HEK293 (cell line): ENCODE results near the gene RTTN.

ENCODE experiments used
- CTCF ChIP-seq: fragments of 450-650 bp; formaldehyde crosslinking; IDR thresholded peaks from 2 replicates; pipeline ENCODE4 v1.5.1; 2016; ENCODE audit warnings: missing biosample characterization, missing genetic modification characterization
- GLI2 ChIP-seq: fragments of 450-650 bp; formaldehyde crosslinking; IDR thresholded peaks from 2 replicates; pipeline ENCODE4; 2017; ENCODE audit warnings: missing biosample characterization, missing genetic modification characterization, low read depth, borderline replicate concordance
- GLIS1 ChIP-seq: fragments of 450-650 bp; formaldehyde crosslinking; IDR thresholded peaks from 2 replicates; pipeline ENCODE4 v1.5.1; 2016; ENCODE audit warnings: missing biosample characterization, missing genetic modification characterization
- SP3 ChIP-seq: fragments of 450-650 bp; formaldehyde crosslinking; IDR thresholded peaks from 2 replicates; pipeline ENCODE4 v1.5.1; 2016; ENCODE audit warnings: missing biosample characterization, missing genetic modification characterization
- ZBTB44 ChIP-seq: fragments of 450-650 bp; IDR thresholded peaks from 2 replicates; pipeline ENCODE4 v1.5.1; 2018; ENCODE audit warnings: missing biosample characterization, mild to moderate bottlenecking, missing genetic modification characterization
- ZNF121 ChIP-seq: fragments of 450-650 bp; formaldehyde crosslinking; IDR thresholded peaks from 2 replicates; pipeline ENCODE4 v1.5.1; 2016; ENCODE audit warnings: missing biosample characterization, missing genetic modification characterization
- ZNF148 ChIP-seq: fragments of 450-650 bp; formaldehyde crosslinking; IDR thresholded peaks from 2 replicates; pipeline ENCODE4 v1.5.0; 2017; ENCODE audit warnings: missing biosample characterization, missing genetic modification characterization, borderline replicate concordance
- ZNF843 ChIP-seq: fragments of 450-650 bp; formaldehyde crosslinking; IDR thresholded peaks from 2 replicates; pipeline ENCODE4 v1.5.1; 2016; ENCODE audit warnings: missing biosample characterization, missing genetic modification characterization

GRCh38 chr18:70228536-70228935 lies 23.0 kb upstream of the RTTN start:
- TF ChIP-seq SP3 (tag by site-specific recombination), result no peak
- TF ChIP-seq ZNF148 (tag by site-specific recombination), result no peak
- TF ChIP-seq GLIS1, result no peak
- TF ChIP-seq CTCF, result no peak
- TF ChIP-seq GLI2 (tag by site-specific recombination), result no peak
- no peak for TF ChIP-seq ZNF121 (tag by site-specific recombination)
- no peak for TF ChIP-seq ZNF843 (tag by site-specific recombination)
- TF ChIP-seq ZBTB44 (tag by site-specific recombination), result no peak
